ENCODE data around the gene GPR176.

Gene GPR176

DNA sequence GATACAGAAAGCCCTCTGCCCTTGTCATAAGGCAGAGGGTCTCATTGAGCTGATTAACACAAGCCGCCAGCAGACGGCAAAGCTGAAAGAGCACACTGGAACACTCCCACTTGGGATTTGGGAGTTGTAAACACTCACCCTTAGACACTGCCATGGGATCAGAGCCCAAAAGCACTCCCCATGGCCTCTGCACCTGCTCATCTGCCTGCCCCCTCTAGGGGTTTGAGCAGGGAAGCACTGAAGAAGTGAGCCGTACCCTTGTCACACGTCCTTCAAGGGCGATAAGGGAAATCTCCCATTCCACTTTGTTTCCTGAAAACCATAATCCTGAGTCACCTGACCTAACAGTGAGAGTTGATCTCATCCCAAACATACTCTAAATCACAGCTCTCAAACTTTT lies 152.1 kb downstream of the GPR176 start:
- no peak for DNase-seq (ENCODE audit: low read depth)
- H3K4me3 ChIP-seq (ENCODE audit: low read depth, low read length), result no peak overlapping the region
- TF ChIP-seq, protein P1, sequence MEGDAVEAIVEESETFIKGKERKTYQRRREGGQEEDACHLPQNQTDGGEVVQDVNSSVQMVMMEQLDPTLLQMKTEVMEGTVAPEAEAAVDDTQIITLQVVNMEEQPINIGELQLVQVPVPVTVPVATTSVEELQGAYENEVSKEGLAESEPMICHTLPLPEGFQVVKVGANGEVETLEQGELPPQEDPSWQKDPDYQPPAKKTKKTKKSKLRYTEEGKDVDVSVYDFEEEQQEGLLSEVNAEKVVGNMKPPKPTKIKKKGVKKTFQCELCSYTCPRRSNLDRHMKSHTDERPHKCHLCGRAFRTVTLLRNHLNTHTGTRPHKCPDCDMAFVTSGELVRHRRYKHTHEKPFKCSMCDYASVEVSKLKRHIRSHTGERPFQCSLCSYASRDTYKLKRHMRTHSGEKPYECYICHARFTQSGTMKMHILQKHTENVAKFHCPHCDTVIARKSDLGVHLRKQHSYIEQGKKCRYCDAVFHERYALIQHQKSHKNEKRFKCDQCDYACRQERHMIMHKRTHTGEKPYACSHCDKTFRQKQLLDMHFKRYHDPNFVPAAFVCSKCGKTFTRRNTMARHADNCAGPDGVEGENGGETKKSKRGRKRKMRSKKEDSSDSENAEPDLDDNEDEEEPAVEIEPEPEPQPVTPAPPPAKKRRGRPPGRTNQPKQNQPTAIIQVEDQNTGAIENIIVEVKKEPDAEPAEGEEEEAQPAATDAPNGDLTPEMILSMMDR (conservative IDR thresholded peaks at IDR 0.05; ENCODE audit: low read depth, low read length), result no peak

DNA sequence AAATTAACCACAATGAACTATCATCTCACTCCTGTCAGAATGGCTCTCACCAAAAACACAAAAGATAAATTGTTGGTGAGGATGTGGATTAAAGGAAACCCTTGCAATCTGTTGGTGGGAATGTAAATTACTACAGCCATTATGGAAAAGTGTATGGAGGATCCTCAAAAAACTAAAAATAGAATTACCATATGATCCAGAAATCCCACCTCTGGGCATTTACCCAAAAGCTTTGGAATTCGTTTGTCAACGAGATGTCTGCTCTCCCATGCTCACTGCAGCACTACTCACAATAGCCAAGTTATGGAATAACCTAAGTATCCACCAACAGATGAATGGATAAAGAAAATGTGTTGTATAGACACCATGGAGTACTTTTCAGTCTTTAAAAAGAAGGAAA lies 159.1 kb downstream of the GPR176 start:
- H3K4me3 ChIP-seq (ENCODE audit: low read depth, low read length), result no peak overlapping the region
- no peak for DNase-seq (ENCODE audit: low read depth)
- TF ChIP-seq, protein P1 (conservative IDR thresholded peaks at IDR 0.05; ENCODE audit: low read depth, low read length), result no peak

DNA sequence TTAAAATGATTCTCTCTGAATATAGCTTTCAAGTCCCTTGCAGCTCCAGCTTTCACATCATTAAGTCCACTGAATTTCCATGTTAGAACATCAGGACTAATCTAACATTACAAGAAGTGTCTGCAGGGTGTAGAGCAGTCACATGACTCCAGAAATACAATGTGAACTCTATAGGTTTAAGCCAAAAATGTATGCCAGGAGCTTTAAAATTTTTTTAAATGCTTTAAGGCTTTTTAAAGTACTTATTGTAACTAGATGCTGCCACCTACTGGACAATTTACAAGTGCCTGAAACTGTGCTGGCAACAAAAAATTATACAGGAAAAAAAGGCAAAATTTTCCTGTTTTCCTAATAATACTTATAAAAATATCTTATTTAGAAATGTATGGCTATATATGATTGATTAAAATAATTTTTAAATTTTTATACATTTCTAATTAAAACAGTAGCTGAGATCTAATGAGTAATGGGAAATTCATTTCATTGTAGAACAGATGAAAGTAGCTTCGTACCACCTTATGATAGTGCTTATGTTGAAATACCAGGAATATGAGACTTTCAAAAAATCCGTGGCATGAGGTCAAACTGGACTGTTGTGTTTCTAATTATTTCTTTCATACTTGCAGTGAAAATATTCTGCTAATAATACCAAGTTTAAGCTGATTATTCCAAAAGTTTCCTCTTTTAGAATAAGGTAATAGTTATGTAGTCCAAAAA lies 163.1 kb downstream of the GPR176 start:
- no peak overlapping the region for H3K4me3 ChIP-seq (ENCODE audit: low read depth, low read length)
- TF ChIP-seq, protein P1 (conservative IDR thresholded peaks at IDR 0.05; ENCODE audit: low read depth, low read length), result peak; percentile 69
- DNase-seq (ENCODE audit: low read depth), result peak; percentile 86

DNA sequence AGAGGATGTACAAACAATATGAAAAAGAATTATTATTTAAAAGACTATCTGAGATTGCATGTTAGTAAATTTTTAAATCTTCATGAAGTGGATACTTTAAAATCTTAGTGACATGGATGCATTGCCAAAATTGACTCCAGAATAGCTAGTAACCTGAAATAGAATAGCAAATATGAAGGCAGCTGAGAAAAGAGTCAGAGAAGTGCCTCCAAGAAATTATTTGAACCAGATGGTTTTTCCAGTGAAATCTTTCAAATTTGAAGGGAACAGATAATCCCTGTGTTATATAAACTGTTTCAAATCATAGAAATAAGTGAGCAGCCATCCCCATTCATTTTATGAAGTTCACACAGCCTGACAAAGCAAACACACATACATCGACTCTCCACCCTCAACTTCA lies 167.1 kb downstream of the GPR176 start:
- DNase-seq (ENCODE audit: low read depth), result no peak
- no peak overlapping the region for H3K4me3 ChIP-seq (ENCODE audit: low read depth, low read length)
- TF ChIP-seq, protein P1 (conservative IDR thresholded peaks at IDR 0.05; ENCODE audit: low read depth, low read length), result no peak

DNA sequence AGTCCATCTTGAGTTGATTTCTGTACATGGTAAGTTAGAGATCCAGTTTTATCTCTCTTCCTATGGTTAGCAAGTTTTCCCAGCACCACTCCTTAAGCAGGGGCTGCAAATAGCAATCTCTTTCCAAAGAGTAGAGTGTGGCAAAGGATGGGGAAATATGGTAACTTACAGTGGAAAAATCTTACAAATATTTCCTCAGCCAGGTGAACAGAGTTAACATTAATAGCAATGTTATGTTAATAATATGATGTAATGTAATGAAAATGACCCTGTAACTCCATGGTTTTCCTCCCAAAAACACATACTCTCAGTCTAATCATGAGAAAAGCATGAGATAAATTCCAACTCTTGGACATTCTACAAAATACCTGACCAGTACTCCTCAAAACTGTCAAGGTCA lies 167.8 kb downstream of the GPR176 start:
- no peak overlapping the region for H3K4me3 ChIP-seq (ENCODE audit: low read depth, low read length)
- TF ChIP-seq, protein P1 (conservative IDR thresholded peaks at IDR 0.05; ENCODE audit: low read depth, low read length), result no peak
- DNase-seq (ENCODE audit: low read depth), result no peak

All from choroid plexus epithelial cell (primary cell).